Endodermal cell (in vitro differentiated cells): Measurements from ENCODE around the gene RBM47. TPM values are rescaled to one million over a fixed set of nuclear protein-coding genes. Genes with fewer than 3 reads are reported as not detected.

Source experiments
- DNase-seq: peaks from one replicate; pipeline ENCODE4 v3.0.0-alpha.2; 2017
- H3K27ac ChIP-seq: 2 replicates; pipeline ENCODE4 v1.5.1; 2013; ENCODE audit warnings: mild to moderate bottlenecking, low read depth, low read length, moderate library complexity
- H3K27me3 ChIP-seq: 2 replicates; pipeline ENCODE4 v1.6.1; 2013; ENCODE audit warnings: mild to moderate bottlenecking, low read length, moderate library complexity; ENCODE audit not compliant: insufficient read depth, control insufficient read depth, poor library complexity, severe bottlenecking
- H3K36me3 ChIP-seq: 2 replicates; pipeline ENCODE4 v1.7.0; 2013; ENCODE audit warnings: mild to moderate bottlenecking, low read length, moderate library complexity; ENCODE audit not compliant: control insufficient read depth, insufficient read depth
- H3K4me1 ChIP-seq: one replicate; pipeline ENCODE4 v1.7.0; 2013; ENCODE audit warnings: low read length; ENCODE audit not compliant: control insufficient read depth, insufficient read depth
- H3K4me3 ChIP-seq: 2 replicates; pipeline ENCODE4 v1.5.1; 2013; ENCODE audit warnings: mild to moderate bottlenecking, low read length, moderate library complexity
- H3K9ac ChIP-seq: 2 replicates; pipeline ENCODE4 v1.6.1; 2013; ENCODE audit warnings: mild to moderate bottlenecking, low read length, moderate library complexity; ENCODE audit not compliant: poor library complexity, severe bottlenecking; ENCODE audit errors: extremely low read depth
- H3K9me3 ChIP-seq: 2 replicates; pipeline ENCODE4 v1.6.1; 2013; ENCODE audit warnings: mild to moderate bottlenecking, low read length, moderate library complexity; ENCODE audit not compliant: control insufficient read depth
- H3K27ac Mint-ChIP-seq: 2 replicates; pipeline ENCODE4 v1.8.0; 2020; ENCODE audit warnings: mixed read lengths
- H3K27me3 Mint-ChIP-seq: 2 replicates; pipeline ENCODE4 v1.8.0; 2021; ENCODE audit warnings: mild to moderate bottlenecking, mixed read lengths; ENCODE audit not compliant: insufficient read depth
- H3K36me3 Mint-ChIP-seq: 2 replicates; pipeline ENCODE4 v1.8.0; 2020; ENCODE audit warnings: low read depth, mixed read lengths
- H3K4me1 Mint-ChIP-seq: 2 replicates; pipeline ENCODE4 v1.8.0; 2020; ENCODE audit warnings: mixed read lengths
- H3K4me3 Mint-ChIP-seq: 2 replicates; pipeline ENCODE4 v1.8.0; 2020; ENCODE audit warnings: mild to moderate bottlenecking, moderate library complexity, mixed read lengths
- H3K9me3 Mint-ChIP-seq: 2 replicates; pipeline ENCODE4 v1.8.0; 2020; ENCODE audit warnings: mild to moderate bottlenecking, mixed read lengths
- CTCF ChIP-seq: fragments of 200-600 bp; sonication (generic); conservative IDR thresholded peaks from 2 replicates; pipeline ENCODE4 v1.5.0; 2021; ENCODE audit warnings: antibody characterized with exemption, mild to moderate bottlenecking
- WGBS, 2 experiments: methylation state at CpG; one replicate each; pipeline versions ENCODE4 v1.1.5 to v1.1.7; 2013; ENCODE audit warnings: missing lambda C conversion rate in 2 of 2, mixed read lengths in 1 of 2; ENCODE audit not compliant: insufficient coverage in 1 of 2, insufficient read length in 1 of 2; 5-methylcytosine and 5-hydroxymethylcytosine counted together
- total RNA-seq, 2 donors: library from RNA; stranded (reverse); fragmentation: NEBNext Ultra II Directional in 1 of 2; extraction: Animal tissue kit (Norgen Biotek cat#: 25700) in 1 of 2; gene quantifications; 2 replicates in 1 of 2; 3 replicates in 1 of 2; pipeline ENCODE4 v1.2.1, GENCODE V29; 2021

The RBM47 gene
- total RNA-seq, 2 donors from 2014 or later: 71.7 to 90.6 TPM

GRCh38 chr4:40573593-40574311, 55.9 kb downstream of the RBM47 start:
- Mint-ChIP-seq H3K4me1 (peaks cover 31% of the 10 kb centered on the region), H3K27ac (no peak overlapping the region), H3K27me3 (no peaks in the 10 kb centered on the region), H3K9me3 (peaks cover 12% of the 10 kb centered on the region), H3K36me3 (peaks cover 19% of the 10 kb centered on the region), H3K4me3 (no peak overlapping the region)
- Histone ChIP-seq H3K36me3 (peaks cover 9% of the 10 kb centered on the region), H3K4me1 (peaks cover 4% of the 10 kb centered on the region), H3K9me3 (peaks cover 16% of the 10 kb centered on the region), H3K9ac (no peak overlapping the region), H3K4me3 (no peak overlapping the region), H3K27ac (no peak overlapping the region), H3K27me3 (no peaks in the 10 kb centered on the region)
- DNase-seq: no peak
- WGBS, 2 experiments: 96 to 100% methylated on average over 3 to 6 of the region's 6 CpGs
- TF ChIP-seq CTCF: no peak

- Mint-ChIP-seq H3K9me3 (peaks cover 12% of the 10 kb centered on the region), H3K27ac (no peak overlapping the region), H3K4me3 (no peak overlapping the region), H3K27me3 (no peaks in the 10 kb centered on the region), H3K4me1 (peaks cover 24% of the 10 kb centered on the region), H3K36me3 (peaks cover 19% of the 10 kb centered on the region)
- Histone ChIP-seq H3K4me1 (peaks cover 4% of the 10 kb centered on the region), H3K4me3 (no peak overlapping the region), H3K9ac (no peak overlapping the region), H3K27ac (no peak overlapping the region), H3K9me3 (peaks cover 16% of the 10 kb centered on the region), H3K27me3 (no peaks in the 10 kb centered on the region), H3K36me3 (peaks cover 9% of the 10 kb centered on the region)
- no peak for DNase-seq
- no peak for TF ChIP-seq CTCF
- 80 to 92% methylated on average over 5 to 7 of the region's 7 CpGs for WGBS, 2 experiments
Measured at GRCh38 chr4:40572692-40573310, 56.9 kb downstream of the RBM47 start.

- Histone ChIP-seq H3K27ac (no peak overlapping the region), H3K27me3 (no peaks in the 10 kb centered on the region), H3K36me3 (peaks cover 9% of the 10 kb centered on the region), H3K4me3 (no peak overlapping the region), H3K4me1 (peaks cover 4% of the 10 kb centered on the region), H3K9ac (no peak overlapping the region), H3K9me3 (peaks cover 16% of the 10 kb centered on the region)
- H3K27ac Mint-ChIP-seq: no peak overlapping the region
- TF ChIP-seq CTCF: no peak
- H3K9me3 Mint-ChIP-seq: peaks cover 12% of the 10 kb centered on the region
- H3K27me3 Mint-ChIP-seq: no peaks in the 10 kb centered on the region
- H3K36me3 Mint-ChIP-seq: peaks cover 15% of the 10 kb centered on the region
- DNase-seq: no peak
- peaks cover 9% of the 10 kb centered on the region for H3K4me1 Mint-ChIP-seq
- no peak overlapping the region for H3K4me3 Mint-ChIP-seq
Measured at GRCh38 chr4:40571208-40571607, 58.5 kb downstream of the RBM47 start.
